Aorta (tissue), 5 donors: ENCODE data around the gene NR3C2. TPM values are rescaled to one million over a fixed set of nuclear protein-coding genes. Genes with fewer than 3 reads are reported as not detected.

Source experiments
- ATAC-seq: fragments of 200-7000 bp; cut with Tn5 transposase; one replicate; pipeline ENCODE4 v1.9.1; 2022; ENCODE audit warnings: moderate library complexity; ENCODE audit not compliant: low FRiP score
- DNase-seq, 2 donors: peaks; one replicate each; pipeline ENCODE4 v3.0.0-alpha.2; 2020
- H3K27ac ChIP-seq, 2 donors: one replicate each; pipeline ENCODE4 v1.5.1; 2013; ENCODE audit warnings: low read length in 2 of 2, mild to moderate bottlenecking in 2 of 2, moderate library complexity in 2 of 2, control low read depth in 1 of 2, inconsistent platforms in 1 of 2, low read depth in 1 of 2
- H3K27me3 ChIP-seq, 2 donors: one replicate each; pipeline ENCODE4 v1.6.1; 2013; ENCODE audit warnings: control low read depth in 1 of 2, low read length in 1 of 2, mild to moderate bottlenecking in 1 of 2, moderate library complexity in 1 of 2; ENCODE audit not compliant: insufficient read depth in 2 of 2, control insufficient read depth in 1 of 2
- H3K36me3 ChIP-seq, 2 donors: one replicate each; pipeline ENCODE4 v1.6.1; 2013; ENCODE audit warnings: control low read depth in 1 of 2, low read length in 1 of 2, mild to moderate bottlenecking in 1 of 2; ENCODE audit not compliant: insufficient read depth in 2 of 2, control insufficient read depth in 1 of 2
- H3K4me1 ChIP-seq, 2 donors: one replicate each; pipeline ENCODE4 v1.6.1; 2013; ENCODE audit warnings: low read length in 2 of 2, control low read depth in 1 of 2, mild to moderate bottlenecking in 1 of 2, moderate library complexity in 1 of 2; ENCODE audit not compliant: insufficient read depth in 2 of 2, control insufficient read depth in 1 of 2
- H3K4me3 ChIP-seq, 2 donors: one replicate each; pipeline ENCODE4 v1.5.1; 2013; ENCODE audit warnings: low read length in 2 of 2, control low read depth in 1 of 2, mild to moderate bottlenecking in 1 of 2
- H3K9me3 ChIP-seq: one replicate; pipeline ENCODE4 v1.6.1; 2013; ENCODE audit warnings: mild to moderate bottlenecking, low read length; ENCODE audit not compliant: control insufficient read depth
- WGBS, 2 donors: extraction: QIAGEN DNeasy Blood & Tissue Kit; methylation state at CpG; one replicate each; pipeline ENCODE4 v1.1.7; 2013; 5-methylcytosine and 5-hydroxymethylcytosine counted together
- intact Hi-C, 2 donors: fragments of 100-400 bp; cut with DNase I; formaldehyde crosslinking; loops; one replicate each; pipeline versions ENCODE4 v1.14.2 to v1.15.0; 2022
- polyA plus RNA-seq, 2 donors: library from polyadenylated mRNA; stranded (reverse); fragments of 200-250 nt; gene quantifications; one replicate each; pipeline ENCODE4 v1.2.3, GENCODE V29; 2013
- total RNA-seq, 2 donors: library from RNA; stranded (reverse); fragmentation: NEBNext Ultra II Directional; extraction: Animal tissue kit (Norgen Biotek cat#: 25700); gene quantifications; one replicate each; pipeline ENCODE4 v1.2.1, GENCODE V29; 2021
- donor health status: healthy with polysubstance abuse.
- donor health status: Bipolar disorder and iron deficiency.
- donor health status: DM: no; HTN: no; CAD: no.
- donor health status: DM: no; HTN: no; CAD: no.
- donor health status: DM: yes; HTN: yes; CAD: no.

Gene NR3C2
- total and polyA plus RNA-seq, 4 donors, result 3.4 to 22.9 (median 6.9) TPM

DNA sequence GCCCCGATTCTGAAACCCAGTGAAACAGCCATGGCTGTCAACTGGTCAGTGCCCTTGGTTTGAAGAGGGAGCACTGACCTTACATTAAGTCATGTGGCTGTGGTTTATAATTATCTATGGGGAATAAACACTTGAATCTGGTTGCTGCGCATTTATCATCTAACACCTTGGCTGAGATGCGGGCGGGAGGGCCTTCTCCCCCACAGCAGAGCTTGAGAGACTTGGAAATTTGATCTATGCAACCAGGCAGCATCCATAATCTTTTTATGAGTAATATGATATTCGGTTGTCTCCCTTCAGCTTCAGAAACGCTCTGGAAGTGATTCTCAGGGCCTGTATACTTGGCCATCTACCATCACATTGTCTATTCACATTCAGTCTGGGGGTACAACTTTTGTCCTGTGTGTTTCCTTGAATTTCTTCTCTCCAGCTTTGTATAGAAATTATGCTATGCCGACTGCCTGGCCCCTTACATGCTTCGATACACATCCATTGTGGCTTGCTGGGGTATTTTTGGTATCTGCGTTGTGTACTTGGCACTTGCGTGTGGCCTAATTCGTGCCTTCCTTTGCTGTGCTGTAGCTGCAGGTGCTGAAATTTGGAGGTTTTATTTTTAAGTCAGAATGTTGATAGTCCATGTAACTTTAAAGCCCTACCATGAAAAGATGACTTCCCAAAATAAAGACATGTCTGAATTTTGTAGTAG is 388.8 kb downstream of the NR3C2 start:
- Histone ChIP-seq H3K27ac (no peak overlapping the region), H3K4me1 (peaks cover 0 to 15% of the 10 kb centered on the region in 2 donors), H3K36me3 (peaks cover 0 to 3% of the 10 kb centered on the region in 2 donors), H3K27me3 (no peaks in the 10 kb centered on the region), H3K9me3 (no peaks in the 10 kb centered on the region), H3K4me3 (no peak overlapping the region)
- no peak for DNase-seq
- intact Hi-C loops, result no loop called here
- WGBS, 2 donors, result 74 to 75% methylated on average over 11 of the region's 11 CpGs
- ATAC-seq, result no peak

DNA sequence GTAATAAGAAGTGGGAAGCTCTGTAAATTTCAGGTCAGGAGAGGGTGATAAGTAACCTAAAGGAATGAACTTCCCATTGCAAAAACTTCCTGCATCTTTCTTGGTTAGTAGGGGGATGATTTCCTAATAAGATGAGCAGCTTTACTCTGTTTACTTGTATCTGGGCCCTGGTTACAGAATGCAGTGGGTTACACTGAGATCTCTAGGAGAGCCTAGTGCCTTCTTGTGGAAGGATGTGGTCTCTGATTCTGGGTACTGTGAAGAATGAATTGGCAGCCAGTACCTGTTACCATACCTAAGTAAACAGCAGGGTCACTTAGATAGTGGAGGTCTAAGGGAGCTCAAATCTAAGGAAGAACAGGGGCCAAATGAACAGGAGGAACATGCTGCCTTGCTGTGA is 389.8 kb downstream of the NR3C2 start:
- ATAC-seq (no peak), DNase-seq (no peak)
- intact Hi-C loops, result no loop called here
- Histone ChIP-seq H3K27ac (no peak overlapping the region), H3K4me1 (peaks cover 0 to 15% of the 10 kb centered on the region in 2 donors), H3K27me3 (no peaks in the 10 kb centered on the region), H3K9me3 (no peaks in the 10 kb centered on the region), H3K4me3 (no peak overlapping the region), H3K36me3 (peaks cover 0 to 3% of the 10 kb centered on the region in 2 donors)

DNA sequence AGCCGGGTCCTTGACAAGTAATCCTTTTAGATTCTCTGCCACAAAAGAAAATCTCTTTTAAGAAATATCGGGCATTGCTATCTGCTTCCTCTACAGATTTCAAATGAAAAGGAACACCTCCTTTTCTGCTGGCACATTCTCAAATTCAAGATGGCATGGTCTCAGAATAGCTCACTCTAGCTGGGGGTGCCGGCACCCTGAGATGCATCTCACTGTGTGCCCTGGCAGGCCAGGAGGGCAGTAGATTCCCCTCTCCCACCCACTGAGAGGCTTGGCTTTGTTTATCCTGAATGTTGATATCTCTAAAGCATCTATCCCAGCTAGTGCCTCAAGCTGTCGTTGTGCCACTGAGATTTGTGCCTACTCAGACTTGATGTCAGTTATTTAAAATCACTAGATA is 390.8 kb downstream of the NR3C2 start:
- DNase-seq (no peak), ATAC-seq (no peak)
- Histone ChIP-seq H3K4me3 (no peak overlapping the region), H3K9me3 (no peaks in the 10 kb centered on the region), H3K36me3 (peaks cover 0 to 8% of the 10 kb centered on the region in 2 donors), H3K27ac (no peak overlapping the region), H3K27me3 (no peaks in the 10 kb centered on the region), H3K4me1 (peaks cover 0 to 15% of the 10 kb centered on the region in 2 donors)
- WGBS, 2 donors, result 88 to 92% methylated on average over 4 of the region's 4 CpGs
- intact Hi-C loops, result no loop called here

DNA sequence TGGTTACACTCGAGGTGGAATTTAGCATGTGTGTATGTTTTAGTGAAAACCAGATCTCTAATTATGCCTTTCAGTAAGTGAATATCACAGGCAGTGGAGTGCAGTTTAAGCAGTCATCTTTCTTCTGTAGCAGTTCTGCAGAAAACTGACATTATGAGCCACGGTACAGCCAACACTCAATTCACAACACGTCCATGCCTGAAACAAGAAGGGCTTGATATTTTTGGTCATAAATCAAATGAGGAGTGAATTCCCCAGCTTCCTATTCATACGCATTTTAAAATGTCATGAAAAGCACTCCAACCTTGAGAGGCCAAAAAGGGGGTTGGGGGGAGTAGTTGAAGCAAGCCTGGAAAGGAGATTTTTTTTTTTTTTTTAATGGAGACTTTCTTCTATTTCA is 393.6 kb downstream of the NR3C2 start:
- Histone ChIP-seq H3K27ac (no peak overlapping the region), H3K4me3 (no peak overlapping the region), H3K27me3 (no peaks in the 10 kb centered on the region), H3K4me1 (peaks cover 0 to 7% of the 10 kb centered on the region in 2 donors), H3K36me3 (peaks cover 0 to 8% of the 10 kb centered on the region in 2 donors), H3K9me3 (no peaks in the 10 kb centered on the region)
- DNase-seq (no peak), ATAC-seq (no peak)
- 7 to 19% methylated on average over 4 of the region's 4 CpGs for WGBS, 2 donors
- intact Hi-C loops, result no loop called here

DNA sequence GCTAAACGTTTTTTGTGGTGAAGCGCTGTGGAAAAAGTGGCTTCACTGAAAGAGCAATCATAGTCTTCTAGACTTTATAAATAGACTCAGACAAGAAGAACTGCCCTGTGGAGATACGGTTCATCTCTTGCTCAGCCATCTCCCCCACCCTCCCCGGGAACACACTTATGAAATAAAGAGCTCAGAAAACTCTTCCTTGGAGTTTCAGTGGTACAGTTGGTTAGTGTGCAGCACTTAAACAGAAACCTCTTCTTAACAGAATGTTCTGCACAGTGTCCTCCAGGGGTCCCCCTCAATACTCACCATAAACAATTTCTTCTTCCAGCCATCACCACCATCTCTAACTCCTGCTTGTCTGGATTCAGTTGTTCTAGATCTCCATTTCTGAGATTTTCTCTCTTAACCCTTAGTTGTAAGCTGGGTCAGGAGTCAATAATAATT is 397.3 kb downstream of the NR3C2 start:
- H3K4me3 ChIP-seq, result no peak overlapping the region
- peaks cover 0 to 2% of the 10 kb centered on the region in 2 donors for H3K4me1 ChIP-seq
- intact Hi-C loops, result no loop called here
- DNase-seq (no peak), ATAC-seq (peak; percentile 34)
- no peaks in the 10 kb centered on the region for H3K27me3 ChIP-seq
- WGBS, 2 donors, result 64 to 73% methylated on average over 4 of the region's 4 CpGs
- no peak overlapping the region for H3K27ac ChIP-seq
- no peaks in the 10 kb centered on the region for H3K9me3 ChIP-seq
- H3K36me3 ChIP-seq, result peaks cover 0 to 8% of the 10 kb centered on the region in 2 donors

DNA sequence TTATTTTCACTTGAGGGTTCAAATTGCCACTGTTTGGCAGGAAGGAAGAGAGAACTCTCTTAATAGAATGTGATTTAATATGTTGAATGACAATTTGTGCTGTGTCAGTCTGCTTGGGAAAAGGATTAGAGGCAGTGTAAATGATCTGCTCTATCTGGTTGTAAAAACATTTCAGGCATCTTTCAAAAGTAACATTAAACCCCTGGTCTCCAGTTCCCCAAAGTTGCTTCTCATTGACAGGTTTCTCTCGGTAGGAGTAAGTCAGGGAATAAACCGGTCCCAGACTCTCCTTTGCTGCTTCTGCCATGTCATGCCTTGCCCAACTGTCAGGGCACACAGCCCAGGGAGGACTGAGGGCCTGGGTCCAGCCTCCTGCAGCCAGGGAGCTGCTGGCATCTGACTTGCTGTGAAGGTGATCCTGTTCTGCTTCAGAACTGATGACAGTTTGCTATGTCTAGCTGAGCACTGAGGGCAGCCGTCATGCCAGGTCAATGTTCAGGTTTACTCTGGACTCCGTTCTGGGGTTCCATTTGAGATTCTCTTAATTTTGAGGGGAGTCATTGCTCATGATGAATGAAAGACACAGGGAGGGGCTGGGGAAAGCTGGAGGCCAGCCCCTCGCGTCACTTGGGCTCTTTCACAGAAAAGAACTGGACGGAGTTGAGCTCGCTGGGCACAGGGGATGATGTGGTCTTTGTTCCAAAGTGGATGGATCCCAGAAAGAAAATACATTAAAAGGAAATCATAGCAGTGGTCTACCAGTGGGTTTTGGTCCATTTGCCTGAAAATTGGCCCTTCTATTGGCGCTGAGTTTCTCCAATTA is 397.9 kb downstream of the NR3C2 start:
- ATAC-seq (peak; percentile 36), DNase-seq (no peak)
- H3K27me3 ChIP-seq, result no peaks in the 10 kb centered on the region
- H3K4me1 ChIP-seq, result peaks cover 0 to 2% of the 10 kb centered on the region in 2 donors
- intact Hi-C loops, result no loop called here
- no peaks in the 10 kb centered on the region for H3K9me3 ChIP-seq
- H3K4me3 ChIP-seq, result no peak overlapping the region
- H3K27ac ChIP-seq, result no peak overlapping the region
- peaks cover 0 to 8% of the 10 kb centered on the region in 2 donors for H3K36me3 ChIP-seq
- 41 to 58% methylated on average over 9 of the region's 9 CpGs for WGBS, 2 donors

DNA sequence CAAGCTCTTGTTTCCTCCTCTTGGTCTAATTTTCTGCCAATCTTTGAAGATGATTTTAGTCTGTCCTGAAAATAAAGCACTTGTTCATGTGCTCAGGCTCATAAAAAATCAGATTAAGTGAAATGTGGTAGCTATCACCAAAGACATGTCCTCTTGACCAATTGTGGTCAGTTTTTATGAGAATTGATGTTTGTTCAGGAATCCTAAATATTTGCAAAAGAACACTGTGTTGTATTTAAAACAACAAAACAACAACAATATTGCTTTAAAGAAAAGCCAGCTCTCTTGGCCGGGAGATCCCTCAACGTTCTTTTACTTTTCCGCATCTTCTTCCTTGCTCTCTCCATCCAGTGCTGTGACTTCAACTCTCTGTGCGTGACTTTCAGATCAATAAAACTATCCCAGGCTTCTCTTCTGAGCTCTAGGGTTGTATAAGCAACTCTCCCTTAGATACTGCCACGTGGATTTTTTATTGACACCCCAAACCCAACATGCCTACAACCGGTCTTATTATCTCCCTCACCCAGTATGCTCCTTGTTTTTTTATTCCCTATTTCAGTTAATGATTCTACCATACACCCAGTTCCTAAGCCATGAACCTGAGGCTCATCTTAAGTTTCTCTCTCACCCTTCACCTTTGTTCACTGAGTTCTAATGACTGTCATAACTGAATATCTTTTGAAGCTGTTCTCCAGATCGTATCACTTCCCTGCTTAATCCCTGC is 400.4 kb downstream of the NR3C2 start:
- no peak overlapping the region for H3K4me3 ChIP-seq
- WGBS, 2 donors, result 89 to 92% methylated on average over 7 of the region's 7 CpGs

DNA sequence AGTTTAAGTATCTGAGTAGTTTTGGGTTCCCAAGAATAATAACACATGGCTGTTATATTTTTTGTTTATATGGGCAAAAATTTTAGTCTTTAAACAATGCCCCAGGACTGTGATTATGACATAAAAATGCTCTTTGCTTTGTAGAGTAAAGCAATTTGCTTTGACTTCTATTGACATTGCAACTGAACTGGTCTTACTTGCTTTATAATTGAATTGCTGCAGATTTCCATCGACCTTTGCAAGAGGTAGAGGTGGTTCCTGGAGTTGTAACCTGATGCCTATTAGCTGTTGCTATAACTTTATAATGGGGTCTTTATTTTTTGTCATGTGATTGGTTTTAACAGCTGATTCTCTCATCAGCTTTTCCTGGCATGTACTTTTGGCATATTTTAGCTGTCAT is 407.4 kb downstream of the NR3C2 start:
- Histone ChIP-seq H3K27me3 (no peaks in the 10 kb centered on the region), H3K4me3 (no peak overlapping the region), H3K9me3 (no peaks in the 10 kb centered on the region), H3K27ac (no peak overlapping the region), H3K36me3 (no peaks in the 10 kb centered on the region), H3K4me1 (peaks cover 0 to 1% of the 10 kb centered on the region in 2 donors)
- intact Hi-C loops, result no loop called here
- no peak for DNase-seq
- ATAC-seq, result no peak
- 50 to 61% methylated on average over 1 of the region's 1 CpG for WGBS, 2 donors

More for the DNA sequence above, 400.4 kb downstream of the NR3C2 start:
- peaks cover 0 to 1% of the 10 kb centered on the region in 2 donors for H3K36me3 ChIP-seq
- H3K4me1 ChIP-seq, result peaks cover 0 to 3% of the 10 kb centered on the region in 2 donors
- no peak for ATAC-seq
- no peak overlapping the region for H3K27ac ChIP-seq
- intact Hi-C loops, result no loop called here
- no peaks in the 10 kb centered on the region for H3K27me3 ChIP-seq
- no peaks in the 10 kb centered on the region for H3K9me3 ChIP-seq
- no peak for DNase-seq
